HEK293 (cell line): Measurements from ENCODE around the gene VAT1.

Experiments
- BCL6B ChIP-seq: fragments of 450-650 bp; formaldehyde crosslinking; IDR thresholded peaks from 2 replicates; pipeline ENCODE4 v1.5.1; 2017; ENCODE audit warnings: missing biosample characterization, missing genetic modification characterization
- MZF1 ChIP-seq: fragments of 450-650 bp; formaldehyde crosslinking; IDR thresholded peaks from 2 replicates; pipeline ENCODE4 v1.5.1; 2017; ENCODE audit warnings: missing biosample characterization, missing genetic modification characterization, borderline replicate concordance
- SETDB1 ChIP-seq: IDR thresholded peaks from one replicate; pipeline ENCODE4 v1.6.1; 2017; ENCODE audit warnings: mild to moderate bottlenecking, low read length, moderate library complexity, mixed read lengths; ENCODE audit not compliant: insufficient read length
- ZNF132 ChIP-seq: fragments of 450-650 bp; formaldehyde crosslinking; IDR thresholded peaks from 2 replicates; pipeline ENCODE4 v1.5.1; 2017; ENCODE audit warnings: missing biosample characterization, missing genetic modification characterization, borderline replicate concordance
- ZNF214 ChIP-seq: fragments of 450-650 bp; formaldehyde crosslinking; IDR thresholded peaks from 2 replicates; pipeline ENCODE4 v1.5.1; 2017; ENCODE audit warnings: missing biosample characterization, mild to moderate bottlenecking, missing genetic modification characterization, borderline replicate concordance
- ZNF623 ChIP-seq: fragments of 450-650 bp; formaldehyde crosslinking; IDR thresholded peaks from 2 replicates; pipeline ENCODE4 v1.5.1; 2016; ENCODE audit warnings: missing biosample characterization, missing genetic modification characterization
- ZSCAN16 ChIP-seq: fragments of 450-650 bp; formaldehyde crosslinking; IDR thresholded peaks from 2 replicates; pipeline ENCODE4 v1.5.1; 2016; ENCODE audit warnings: missing biosample characterization, missing genetic modification characterization
- TF ChIP-seq, protein P1 (sequence below): fragments of 450-650 bp; formaldehyde crosslinking; IDR thresholded peaks from 2 replicates; pipeline ENCODE4 v1.5.1; 2016; ENCODE audit warnings: missing biosample characterization, missing genetic modification characterization

GRCh38 chr17:42975265-42975664 lies 46.9 kb downstream of the VAT1 start:
- TF ChIP-seq BCL6B: no peak
- no peak for TF ChIP-seq MZF1 (tag by site-specific recombination)
- TF ChIP-seq ZSCAN16 (tag by site-specific recombination): no peak
- TF ChIP-seq ZNF623 (tag by site-specific recombination): no peak
- no peak for TF ChIP-seq ZNF214 (tag by site-specific recombination)
- TF ChIP-seq, protein P1, sequence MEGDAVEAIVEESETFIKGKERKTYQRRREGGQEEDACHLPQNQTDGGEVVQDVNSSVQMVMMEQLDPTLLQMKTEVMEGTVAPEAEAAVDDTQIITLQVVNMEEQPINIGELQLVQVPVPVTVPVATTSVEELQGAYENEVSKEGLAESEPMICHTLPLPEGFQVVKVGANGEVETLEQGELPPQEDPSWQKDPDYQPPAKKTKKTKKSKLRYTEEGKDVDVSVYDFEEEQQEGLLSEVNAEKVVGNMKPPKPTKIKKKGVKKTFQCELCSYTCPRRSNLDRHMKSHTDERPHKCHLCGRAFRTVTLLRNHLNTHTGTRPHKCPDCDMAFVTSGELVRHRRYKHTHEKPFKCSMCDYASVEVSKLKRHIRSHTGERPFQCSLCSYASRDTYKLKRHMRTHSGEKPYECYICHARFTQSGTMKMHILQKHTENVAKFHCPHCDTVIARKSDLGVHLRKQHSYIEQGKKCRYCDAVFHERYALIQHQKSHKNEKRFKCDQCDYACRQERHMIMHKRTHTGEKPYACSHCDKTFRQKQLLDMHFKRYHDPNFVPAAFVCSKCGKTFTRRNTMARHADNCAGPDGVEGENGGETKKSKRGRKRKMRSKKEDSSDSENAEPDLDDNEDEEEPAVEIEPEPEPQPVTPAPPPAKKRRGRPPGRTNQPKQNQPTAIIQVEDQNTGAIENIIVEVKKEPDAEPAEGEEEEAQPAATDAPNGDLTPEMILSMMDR (tag by site-specific recombination): no peak
- no peak for TF ChIP-seq ZNF132 (tag by site-specific recombination)
- no peak for TF ChIP-seq SETDB1
